ENCODE measurements around the gene TMC2.

GRCh38 chr20:2596673-2597279, 60.4 kb downstream of the TMC2 start:
- TF ChIP-seq CTCF (IDR thresholded peaks at IDR 0.05) (no peak), POLR2AphosphoS5 (IDR thresholded peaks at IDR 0.05; ENCODE audit: low read depth, low read length) (no peak), TEAD4 (IDR thresholded peaks at IDR 0.05; ENCODE audit: borderline replicate concordance, insufficient read depth) (no peak), RFX5 (IDR thresholded peaks at IDR 0.05; ENCODE audit: low read length) (no peak), TAF1 (IDR thresholded peaks at IDR 0.05; ENCODE audit: borderline replicate concordance, low read depth, low read length) (no peak), EP300 (IDR thresholded peaks at IDR 0.05; ENCODE audit: borderline replicate concordance in 1 of 2, low read depth in 1 of 2, low read length in 1 of 2) (no peak), RCOR1 (IDR thresholded peaks at IDR 0.05; ENCODE audit: low read length) (no peak), ELF1 (IDR thresholded peaks at IDR 0.05) (no peak), REST (IDR thresholded peaks at IDR 0.05; ENCODE audit: low read depth, low read length) (no peak), SIN3A (IDR thresholded peaks at IDR 0.05; ENCODE audit: borderline replicate concordance, low read depth, low read length) (no peak)
